NAMALWA (cell line): ENCODE data around the gene F7.
"Not testable (repeated sequence)": the region's sequence is repeated elsewhere in the genome, so short reads cannot be mapped to it uniquely, and the experiment has no call there.

Experiments
- DNase-seq: peaks from one replicate; pipeline ENCODE4 v3.0.0-alpha.2; 2015; ENCODE audit warnings: low spot score

Gene F7

GRCh38 chr13:113153810-113154748, 48.5 kb downstream of the F7 start:
- peak; percentile 77 for DNase-seq

- DNase-seq, result peak; percentile 30
Observed at GRCh38 chr13:113155201-113155600, 49.6 kb downstream of the F7 start.

- no peak for DNase-seq
Observed at GRCh38 chr13:113155982-113156655, 50.5 kb downstream of the F7 start.

GRCh38 chr13:113157206-113157928, 51.8 kb downstream of the F7 start:
- no peak for DNase-seq

- no peak for DNase-seq
Observed at GRCh38 chr13:113157929-113158747, 52.5 kb downstream of the F7 start, which contains the start of gene PROZ. TSS of gene PROZ (plus strand) at chr13:113158648. CDS start at chr13:113158661, 13 bp downstream.

GRCh38 chr13:113158946-113159345, 53.4 kb downstream of the F7 start:
- DNase-seq, result no peak

GRCh38 chr13:113159701-113160100, 54.1 kb downstream of the F7 start:
- DNase-seq, result no peak

GRCh38 chr13:113160983-113161382, 55.4 kb downstream of the F7 start:
- no peak for DNase-seq

GRCh38 chr13:113161433-113161832, 55.8 kb downstream of the F7 start:
- DNase-seq, result no peak

GRCh38 chr13:113161975-113162374, 56.4 kb downstream of the F7 start:
- DNase-seq, result not testable (repeated sequence)

- DNase-seq, result no peak
Observed at GRCh38 chr13:113162783-113163685, 57.4 kb downstream of the F7 start.

GRCh38 chr13:113164492-113164891, 58.9 kb downstream of the F7 start:
- no peak for DNase-seq

GRCh38 chr13:113166266-113166665, 60.7 kb downstream of the F7 start:
- DNase-seq, result no peak

- DNase-seq, result no peak
Observed at GRCh38 chr13:113166681-113167080, 61.1 kb downstream of the F7 start.

- no peak for DNase-seq
Observed at GRCh38 chr13:113167155-113167554, 61.6 kb downstream of the F7 start.

- no peak for DNase-seq
Observed at GRCh38 chr13:113167575-113167974, 62.0 kb downstream of the F7 start.

- DNase-seq, result no peak
Observed at GRCh38 chr13:113168211-113168610, 62.6 kb downstream of the F7 start.

- DNase-seq, result no peak
Observed at GRCh38 chr13:113169277-113170272, 64.0 kb downstream of the F7 start.
